Colonic mucosa (tissue), 4 donors: ENCODE data around the gene DPP10. TPM values are rescaled to one million over a fixed set of nuclear protein-coding genes. Genes with fewer than 3 reads are reported as not detected.

Experiments used
- DNase-seq: peaks from one replicate; pipeline ENCODE4 v3.0.0-alpha.2; 2020
- H3K27ac ChIP-seq: fragments of 200-600 bp; one replicate; pipeline ENCODE4 v1.8.0; 2021
- H3K27me3 ChIP-seq: fragments of 200-600 bp; one replicate; pipeline ENCODE4 v1.8.0; 2021
- H3K36me3 ChIP-seq: fragments of 200-600 bp; one replicate; pipeline ENCODE4 v1.8.0; 2021
- H3K4me1 ChIP-seq: fragments of 200-600 bp; one replicate; pipeline ENCODE4 v1.8.0; 2021; ENCODE audit warnings: mild to moderate bottlenecking
- H3K4me3 ChIP-seq: fragments of 200-600 bp; one replicate; pipeline ENCODE4 v1.8.0; 2021
- H3K9ac ChIP-seq, 2 donors: one replicate each; pipeline ENCODE4 v1.7.0; 2013; ENCODE audit warnings: control low read depth in 2 of 2, low read depth in 2 of 2, low read length in 2 of 2
- H3K9me3 ChIP-seq: fragments of 200-600 bp; one replicate; pipeline ENCODE4 v1.8.0; 2021
- CTCF ChIP-seq: fragments of 200-600 bp; IDR thresholded peaks from one replicate; pipeline ENCODE4 v1.8.0; 2022; ENCODE audit warnings: antibody characterized with exemption, mild to moderate bottlenecking
- intact Hi-C: fragments of 100-400 bp; cut with DNase I; formaldehyde crosslinking; loops from one replicate; pipeline ENCODE4 v1.14.1; 2022
- total RNA-seq, 2 donors: library from RNA; stranded (reverse); fragmentation: NEBNext Ultra II Directional in 1 of 2; extraction: Animal tissue kit (Norgen Biotek cat#: 25700) in 1 of 2; gene quantifications; one replicate each; pipeline ENCODE4 v1.2.1, GENCODE V29; 2021
- donor health status: healthy.
- donor health status: DM: no; HTN: no; CAD: no.
- donor health status: DM: no; HTN: no; CAD: no.

Gene DPP10
- total RNA-seq, 2 donors from 2014 or later: 6.0 to 8.1 TPM

- intact Hi-C loops: no loop called here
- Histone ChIP-seq H3K9ac (no peak overlapping the region), H3K27ac (no peak overlapping the region), H3K27me3 (no peaks in the 10 kb centered on the region), H3K9me3 (peaks cover 2% of the 10 kb centered on the region), H3K36me3 (no peaks in the 10 kb centered on the region), H3K4me3 (no peak overlapping the region), H3K4me1 (no peaks in the 10 kb centered on the region)
- TF ChIP-seq CTCF: no peak
- no peak for DNase-seq
Observed at GRCh38 chr2:115652652-115653051, 1210.2 kb downstream of the DPP10 start.

GRCh38 chr2:115654362-115654761 is 1211.9 kb downstream of the DPP10 start:
- Histone ChIP-seq H3K36me3 (no peaks in the 10 kb centered on the region), H3K27me3 (no peaks in the 10 kb centered on the region), H3K9ac (no peak overlapping the region), H3K4me1 (no peaks in the 10 kb centered on the region), H3K27ac (no peak overlapping the region), H3K9me3 (peaks cover 6% of the 10 kb centered on the region), H3K4me3 (no peak overlapping the region)
- no peak for TF ChIP-seq CTCF
- intact Hi-C loops: no loop called here
- no peak for DNase-seq

- no peaks in the 10 kb centered on the region for H3K27me3 ChIP-seq
- H3K4me1 ChIP-seq: no peaks in the 10 kb centered on the region
- intact Hi-C loops: no loop called here
- no peak for DNase-seq
- no peaks in the 10 kb centered on the region for H3K9me3 ChIP-seq
- H3K4me3 ChIP-seq: no peak overlapping the region
- H3K36me3 ChIP-seq: no peaks in the 10 kb centered on the region
- no peak overlapping the region for H3K9ac ChIP-seq
- H3K27ac ChIP-seq: no peak overlapping the region
- TF ChIP-seq CTCF: no peak
Observed at GRCh38 chr2:115678129-115678528, 1235.7 kb downstream of the DPP10 start.

GRCh38 chr2:115684345-115684744 is 1241.9 kb downstream of the DPP10 start:
- no peak overlapping the region for H3K27ac ChIP-seq
- no peak overlapping the region for H3K9ac ChIP-seq
- H3K4me1 ChIP-seq: no peaks in the 10 kb centered on the region
- H3K9me3 ChIP-seq: no peaks in the 10 kb centered on the region
- TF ChIP-seq CTCF: no peak
- H3K4me3 ChIP-seq: no peak overlapping the region
- intact Hi-C loops: no loop called here
- H3K36me3 ChIP-seq: no peaks in the 10 kb centered on the region
- DNase-seq: no peak
- no peaks in the 10 kb centered on the region for H3K27me3 ChIP-seq

GRCh38 chr2:115691409-115691808 is 1249.0 kb downstream of the DPP10 start:
- Histone ChIP-seq H3K27me3 (no peaks in the 10 kb centered on the region), H3K27ac (no peak overlapping the region)
- intact Hi-C loops: no loop called here

More at GRCh38 chr2:115691409-115691808, 1249.0 kb downstream of the DPP10 start:
- Histone ChIP-seq H3K4me3 (no peak overlapping the region), H3K9ac (no peak overlapping the region), H3K9me3 (no peaks in the 10 kb centered on the region), H3K4me1 (no peaks in the 10 kb centered on the region), H3K36me3 (no peaks in the 10 kb centered on the region)
- no peak for DNase-seq
- TF ChIP-seq CTCF: no peak
